ENCODE results near the gene TCIRG1. TPM values are rescaled to one million over a fixed set of nuclear protein-coding genes. Genes with fewer than 3 reads are reported as not detected.
A peak's percentile ranks its signal among the peaks of the same experiment; 100 is the strongest.

The TCIRG1 gene
- total RNA-seq, 1 donor from 2014 or later, result 25.8 TPM

- peak; percentile 45 for ATAC-seq
- intact Hi-C loops (cut with micrococcal nuclease), result no loop called here
Observed at GRCh38 chr11:68002938-68003845, 35.6 kb upstream of the TCIRG1 start.

GRCh38 chr11:68003846-68004550 is 34.8 kb upstream of the TCIRG1 start, which contains the start of gene UNC93B1:
UNC93B1 (minus strand) TSS chr11:68004097; CDS start chr11:68004043, 54 bp downstream.
- ATAC-seq, result peak; percentile 91
- intact Hi-C loops (cut with micrococcal nuclease), result no loop called here
- peak; percentile 96 for DNase-seq

More at GRCh38 chr11:68002938-68003845, 35.6 kb upstream of the TCIRG1 start:
- peak; percentile 68 for DNase-seq

GRCh38 chr11:68004551-68005335 is 34.1 kb upstream of the TCIRG1 start:
- intact Hi-C loops (cut with micrococcal nuclease), result no loop called here
- no peak for ATAC-seq
- no peak for DNase-seq

GRCh38 chr11:68006606-68007166 is 32.1 kb upstream of the TCIRG1 start:
- intact Hi-C loops (cut with micrococcal nuclease), result no loop called here
- DNase-seq (no peak), ATAC-seq (no peak)

GRCh38 chr11:68007498-68008380 is 31.1 kb upstream of the TCIRG1 start:
- intact Hi-C loops (cut with micrococcal nuclease), result no loop called here
- no peak for ATAC-seq
- DNase-seq, result no peak

- intact Hi-C loops (cut with micrococcal nuclease), result no loop called here
- ATAC-seq (peak; percentile 4), DNase-seq (peak; percentile 58)
Observed at GRCh38 chr11:68008381-68009337, 30.2 kb upstream of the TCIRG1 start.

- ATAC-seq, result no peak
- no peak for DNase-seq
- intact Hi-C loops (cut with micrococcal nuclease), result no loop called here
Observed at GRCh38 chr11:68009391-68010089, 29.3 kb upstream of the TCIRG1 start.

GRCh38 chr11:68010090-68011041 is 28.5 kb upstream of the TCIRG1 start, which contains the start of gene ALDH3B1:
ALDH3B1 (plus strand) TSS chr11:68010327; CDS start chr11:68015298, 4,971 bp downstream.
- DNase-seq (peak; percentile 94), ATAC-seq (peak; percentile 89)
- intact Hi-C loops (cut with micrococcal nuclease), result no loop called here

- no peak for ATAC-seq
- intact Hi-C loops (cut with micrococcal nuclease), result no loop called here
- DNase-seq, result no peak
Observed at GRCh38 chr11:68011051-68011943, 27.5 kb upstream of the TCIRG1 start.

GRCh38 chr11:68012044-68012842 is 26.6 kb upstream of the TCIRG1 start:
- intact Hi-C loops (cut with micrococcal nuclease), result no loop called here
- ATAC-seq (no peak), DNase-seq (no peak)

GRCh38 chr11:68012843-68013610 is 25.8 kb upstream of the TCIRG1 start:
- DNase-seq (no peak), ATAC-seq (no peak)
- intact Hi-C loops (cut with micrococcal nuclease), result no loop called here

- intact Hi-C loops (cut with micrococcal nuclease), result no loop called here
- ATAC-seq (no peak), DNase-seq (no peak)
Observed at GRCh38 chr11:68013611-68014156, 25.1 kb upstream of the TCIRG1 start.

All from left ventricle myocardium superior (tissue), 1 donor.